C4-2B (cell line): Measurements from ENCODE around the gene PYROXD2.

Source experiments
- ZFX ChIP-seq: fragments of 450-650 bp; IDR thresholded peaks from 2 replicates; pipeline ENCODE4 v1.6.1; 2017
- TF ChIP-seq, protein P1 (sequence below): fragments of 450-650 bp; conservative IDR thresholded peaks from 2 replicates; pipeline ENCODE4 v1.5.1; 2017; ENCODE audit warnings: mild to moderate bottlenecking

- TF ChIP-seq, protein P1, sequence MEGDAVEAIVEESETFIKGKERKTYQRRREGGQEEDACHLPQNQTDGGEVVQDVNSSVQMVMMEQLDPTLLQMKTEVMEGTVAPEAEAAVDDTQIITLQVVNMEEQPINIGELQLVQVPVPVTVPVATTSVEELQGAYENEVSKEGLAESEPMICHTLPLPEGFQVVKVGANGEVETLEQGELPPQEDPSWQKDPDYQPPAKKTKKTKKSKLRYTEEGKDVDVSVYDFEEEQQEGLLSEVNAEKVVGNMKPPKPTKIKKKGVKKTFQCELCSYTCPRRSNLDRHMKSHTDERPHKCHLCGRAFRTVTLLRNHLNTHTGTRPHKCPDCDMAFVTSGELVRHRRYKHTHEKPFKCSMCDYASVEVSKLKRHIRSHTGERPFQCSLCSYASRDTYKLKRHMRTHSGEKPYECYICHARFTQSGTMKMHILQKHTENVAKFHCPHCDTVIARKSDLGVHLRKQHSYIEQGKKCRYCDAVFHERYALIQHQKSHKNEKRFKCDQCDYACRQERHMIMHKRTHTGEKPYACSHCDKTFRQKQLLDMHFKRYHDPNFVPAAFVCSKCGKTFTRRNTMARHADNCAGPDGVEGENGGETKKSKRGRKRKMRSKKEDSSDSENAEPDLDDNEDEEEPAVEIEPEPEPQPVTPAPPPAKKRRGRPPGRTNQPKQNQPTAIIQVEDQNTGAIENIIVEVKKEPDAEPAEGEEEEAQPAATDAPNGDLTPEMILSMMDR: no peak
- no peak for TF ChIP-seq ZFX
These were observed 12.5 kb downstream of the PYROXD2 start for GRCh38 chr10:98402478-98402877.
